AG04449 (cell line): ENCODE data around the gene VPS26B.
A peak's percentile ranks its signal among the peaks of the same experiment; 100 is the strongest.

ENCODE experiments used
- CTCF ChIA-PET: fragments of 350-600 bp; formaldehyde crosslinking; extraction: SDS; loops from one replicate; lab custom pipeline; 2021; ENCODE audit warnings: antibody characterized with exemption; lab: Yijun Ruan, JAX
- POLR2A ChIA-PET: fragments of 400-600, 350-600 bp; formaldehyde crosslinking; extraction: SDS; loops from one replicate; lab custom pipeline; 2020; ENCODE audit warnings: antibody characterized with exemption, inconsistent platforms; lab: Yijun Ruan, JAX
- DNase-seq: peaks from one replicate; pipeline ENCODE4 v3.0.0-alpha.2; 2010; ENCODE audit warnings: low read depth, low spot score
- H3K4me3 ChIP-seq: 2 replicates; pipeline ENCODE4 v1.5.1; 2011; ENCODE audit warnings: low read depth, mild to moderate bottlenecking, control low read depth, low read length
- CTCF ChIP-seq: IDR thresholded peaks from one replicate; pipeline ENCODE4 v1.5.1; 2011; ENCODE audit warnings: mild to moderate bottlenecking, moderate library complexity, low read length, control low read depth, inconsistent platforms; ENCODE audit not compliant: insufficient read depth; ENCODE audit errors: missing control alignments

Gene VPS26B

GRCh38 chr11:134272381-134273316 is 48.2 kb downstream of the VPS26B start:
- ChIA-PET CTCF (interaction anchor here (0.9 to 2.8 kb wide), 3 partner anchors 11 to 18 kb away, joined by 3 to 11 read pairs (median 3); no protein-coding TSS in a partner anchor), POLR2A (no interaction called here)
- no peak overlapping the region for H3K4me3 ChIP-seq
- DNase-seq: no peak
- no peak for TF ChIP-seq CTCF

GRCh38 chr11:134273317-134273712 is 48.8 kb downstream of the VPS26B start:
- ChIA-PET POLR2A (no interaction called here), CTCF (interaction anchor here (0.9 to 2.8 kb wide), 3 partner anchors 12 to 19 kb away, joined by 3 to 11 read pairs (median 3); no protein-coding TSS in a partner anchor)
- DNase-seq: no peak
- no peak for TF ChIP-seq CTCF
- H3K4me3 ChIP-seq: no peak overlapping the region

GRCh38 chr11:134275188-134275533 is 50.7 kb downstream of the VPS26B start:
- ChIA-PET POLR2A (no interaction called here), CTCF (no interaction called here)
- no peak overlapping the region for H3K4me3 ChIP-seq
- DNase-seq: no peak
- TF ChIP-seq CTCF: no peak

GRCh38 chr11:134275534-134276395 is 51.3 kb downstream of the VPS26B start, which contains the start of gene GLB1L3:
Gene GLB1L3 (plus strand): TSS chr11:134276379. CDS start chr11:134276741, 362 bp downstream.
- peak within 1 kb of the TSS; percentile 25 for H3K4me3 ChIP-seq
- TF ChIP-seq CTCF: peak; percentile 41
- CTCF ChIA-PET: no interaction called here
- POLR2A ChIA-PET: no interaction called here
- no peak for DNase-seq

GRCh38 chr11:134276396-134277182 is 52.1 kb downstream of the VPS26B start:
- no peak for TF ChIP-seq CTCF
- no peak overlapping the region; the same call in 1 of the 2 replicates for H3K4me3 ChIP-seq
- DNase-seq: no peak
- ChIA-PET CTCF (no interaction called here), POLR2A (no interaction called here)
